Testis (tissue), 5 donors: ENCODE measurements around the gene TP53INP2. TPM values are rescaled to one million over a fixed set of nuclear protein-coding genes. Genes with fewer than 3 reads are reported as not detected.
A peak's percentile ranks its signal among the peaks of the same experiment; 100 is the strongest.
"Not testable (repeated sequence)": the region's sequence is repeated elsewhere in the genome, so short reads cannot be mapped to it uniquely, and the experiment has no call there.

Experiments
- DNase-seq: peaks from one replicate; pipeline ENCODE4 v3.0.0-alpha.2; 2019
- H3K27ac ChIP-seq, 2 donors: fragments of 200-600 bp; sonication (generic); one replicate each; pipeline ENCODE4 v1.5.1; 2019
- H3K27me3 ChIP-seq: fragments of 200-600 bp; sonication (generic); one replicate; pipeline ENCODE4 v1.5.1; 2019
- H3K36me3 ChIP-seq: fragments of 200-600 bp; sonication (generic); one replicate; pipeline ENCODE4 v1.5.1; 2017; ENCODE audit warnings: low read depth; ENCODE audit errors: missing control alignments
- H3K4me1 ChIP-seq: fragments of 200-600 bp; sonication (generic); one replicate; pipeline ENCODE4 v1.5.1; 2019
- H3K4me3 ChIP-seq, 2 donors: fragments of 200-600 bp; sonication (generic); one replicate each; pipeline ENCODE4 v1.5.1; 2017 to 2019
- H3K9me3 ChIP-seq: fragments of 200-600 bp; sonication (generic); one replicate; pipeline ENCODE4 v1.5.1; 2017
- POLR2A ChIP-seq: fragments of 450-650 bp; IDR thresholded peaks from one replicate; pipeline ENCODE4 v1.6.1; 2017; ENCODE audit warnings: antibody characterized with exemption, mild to moderate bottlenecking, moderate library complexity
- WGBS, 2 donors: methylation state at CpG; one replicate each; pipeline ENCODE4 v1.1.5; 2018; 5-methylcytosine and 5-hydroxymethylcytosine counted together
- intact Hi-C: fragments of 100-400 bp; cut with DNase I; formaldehyde crosslinking; loops from one replicate; pipeline ENCODE4 v1.15.1; 2023; ENCODE audit warnings: low total_unique reads
- long read RNA-seq, 2 donors: transcript quantifications; one replicate each; lab custom pipeline, GENCODE V29; 2026
- polyA plus RNA-seq: library from polyadenylated mRNA; stranded (reverse); fragments of 350-450 nt; fragmentation: Illumina TruSeq; extraction: RNeasy Lipid Tissue Mini Kit (QIAGEN cat#74804); gene quantifications from one replicate; pipeline ENCODE4 v1.2.3, GENCODE V29; 2014; ENCODE audit warnings: low read depth, low replicate concordance; ENCODE audit not compliant: insufficient read depth
- total RNA-seq, 2 donors: library from RNA; depleted of rRNA; stranded (reverse); fragments of >200 nt; gene quantifications; one replicate each; pipeline ENCODE4 v1.2.3, GENCODE V29; 2016
- TF ChIP-seq, protein P1 (sequence below), 3 experiments: fragments of 450-650 bp in 2 of 3; fragments of 200-600 bp in 1 of 3; sonication (generic) in 1 of 3; IDR thresholded peaks; one replicate each; pipeline ENCODE4 v1.5.1; 2016 to 2019; ENCODE audit warnings: antibody characterized with exemption in 3 of 3, mild to moderate bottlenecking in 2 of 3, moderate library complexity in 1 of 3

Gene TP53INP2
- total RNA-seq: 10 to 100 TPM; 35.3 to 59.9 TPM
- polyA plus RNA-seq: 39.9 TPM
- long read RNA-seq, donor 1, full-length matches to known transcripts: 6 of 6 reads
- long read RNA-seq, donor 1, partial matches to known transcripts: 0 of 6 reads
- long read RNA-seq, donor 1, other reads (novel, unspliced or antisense): 0 of 6 reads
- long read RNA-seq, donor 2, full-length matches to known transcripts: 4 of 23 reads
- long read RNA-seq, donor 2, partial matches to known transcripts: 19 of 23 reads
- long read RNA-seq, donor 2, other reads (novel, unspliced or antisense): 0 of 23 reads

GRCh38 chr20:34704177-34705007 lies at the start of gene TP53INP2:
TP53INP2 (plus strand) TSS chr20:34704344; CDS start chr20:34708740, 4,396 bp downstream.
- Histone ChIP-seq H3K27ac (peak within 1 kb of the TSS; percentile 90 to 100), H3K4me3 (peak within 1 kb of the TSS; percentile 77 to 97), H3K27me3 (no peaks in the 10 kb centered on the region), H3K36me3 (no peaks in the 10 kb centered on the region), H3K9me3 (no peaks in the 10 kb centered on the region), H3K4me1 (peaks cover 10% of the 10 kb centered on the region)
- WGBS, 2 donors: 1% methylated on average over 14 to 76 of the region's 82 CpGs
- intact Hi-C loops: no loop called here
- DNase-seq: peak; percentile 97
- TF ChIP-seq, protein P1, sequence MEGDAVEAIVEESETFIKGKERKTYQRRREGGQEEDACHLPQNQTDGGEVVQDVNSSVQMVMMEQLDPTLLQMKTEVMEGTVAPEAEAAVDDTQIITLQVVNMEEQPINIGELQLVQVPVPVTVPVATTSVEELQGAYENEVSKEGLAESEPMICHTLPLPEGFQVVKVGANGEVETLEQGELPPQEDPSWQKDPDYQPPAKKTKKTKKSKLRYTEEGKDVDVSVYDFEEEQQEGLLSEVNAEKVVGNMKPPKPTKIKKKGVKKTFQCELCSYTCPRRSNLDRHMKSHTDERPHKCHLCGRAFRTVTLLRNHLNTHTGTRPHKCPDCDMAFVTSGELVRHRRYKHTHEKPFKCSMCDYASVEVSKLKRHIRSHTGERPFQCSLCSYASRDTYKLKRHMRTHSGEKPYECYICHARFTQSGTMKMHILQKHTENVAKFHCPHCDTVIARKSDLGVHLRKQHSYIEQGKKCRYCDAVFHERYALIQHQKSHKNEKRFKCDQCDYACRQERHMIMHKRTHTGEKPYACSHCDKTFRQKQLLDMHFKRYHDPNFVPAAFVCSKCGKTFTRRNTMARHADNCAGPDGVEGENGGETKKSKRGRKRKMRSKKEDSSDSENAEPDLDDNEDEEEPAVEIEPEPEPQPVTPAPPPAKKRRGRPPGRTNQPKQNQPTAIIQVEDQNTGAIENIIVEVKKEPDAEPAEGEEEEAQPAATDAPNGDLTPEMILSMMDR (IDR thresholded peaks at IDR 0.05): peak in 1 of 3 experiments; percentile 11
- peak; percentile 30 for TF ChIP-seq POLR2A

DNA sequence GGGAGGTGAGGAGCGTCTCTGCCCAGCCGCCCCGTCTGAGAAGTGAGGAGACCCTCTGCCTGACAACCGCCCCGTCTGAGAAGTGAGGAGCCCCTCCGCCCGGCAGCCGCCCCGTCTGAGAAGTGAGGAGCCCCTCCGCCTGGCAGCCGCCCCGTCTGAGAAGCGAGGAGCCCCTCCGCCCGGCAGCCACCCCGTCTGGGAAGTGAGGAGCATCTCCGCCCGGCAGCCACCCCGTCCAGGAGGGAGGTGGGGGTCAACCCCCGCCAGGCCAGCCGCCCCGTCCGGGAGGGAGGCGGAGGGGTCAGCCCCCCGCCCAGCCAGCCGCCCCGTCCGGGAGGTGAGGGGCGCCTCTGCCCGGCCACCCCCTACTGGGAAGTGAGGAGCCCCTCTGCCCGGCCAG lies 45.5 kb upstream of the TP53INP2 start:
- H3K27ac ChIP-seq, H3K4me1 ChIP-seq, H3K36me3 ChIP-seq, H3K9me3 ChIP-seq, H3K27me3 ChIP-seq, H3K4me3 ChIP-seq, intact Hi-C loops, DNase-seq: not testable (repeated sequence)
- 100% methylated on average over 8 of the region's 31 CpGs; no CpG with 5 or more reads in 1 of the 2 donors for WGBS, 2 donors

DNA sequence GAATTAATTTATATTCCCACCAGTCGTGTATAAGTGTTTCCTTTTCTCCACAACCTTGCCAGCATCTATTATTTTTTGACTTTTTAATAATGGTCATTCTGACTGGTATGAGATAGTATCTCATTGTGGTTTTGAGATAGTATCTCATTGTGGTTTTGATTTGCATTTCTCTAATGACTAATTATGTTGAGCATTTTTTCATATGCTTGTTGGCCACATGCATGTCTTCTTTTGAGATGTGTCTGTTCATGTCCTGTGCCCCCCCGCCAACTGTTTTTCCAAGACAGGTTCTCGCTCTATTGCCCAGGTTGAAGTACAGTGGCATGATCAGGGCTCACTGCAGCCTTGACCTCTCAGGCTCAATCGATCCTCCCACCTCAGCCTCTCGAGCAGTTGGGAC lies 42.3 kb upstream of the TP53INP2 start:
- not testable (repeated sequence) for DNase-seq
- 84 to 91% methylated on average over 5 of the region's 5 CpGs for WGBS, 2 donors

DNA sequence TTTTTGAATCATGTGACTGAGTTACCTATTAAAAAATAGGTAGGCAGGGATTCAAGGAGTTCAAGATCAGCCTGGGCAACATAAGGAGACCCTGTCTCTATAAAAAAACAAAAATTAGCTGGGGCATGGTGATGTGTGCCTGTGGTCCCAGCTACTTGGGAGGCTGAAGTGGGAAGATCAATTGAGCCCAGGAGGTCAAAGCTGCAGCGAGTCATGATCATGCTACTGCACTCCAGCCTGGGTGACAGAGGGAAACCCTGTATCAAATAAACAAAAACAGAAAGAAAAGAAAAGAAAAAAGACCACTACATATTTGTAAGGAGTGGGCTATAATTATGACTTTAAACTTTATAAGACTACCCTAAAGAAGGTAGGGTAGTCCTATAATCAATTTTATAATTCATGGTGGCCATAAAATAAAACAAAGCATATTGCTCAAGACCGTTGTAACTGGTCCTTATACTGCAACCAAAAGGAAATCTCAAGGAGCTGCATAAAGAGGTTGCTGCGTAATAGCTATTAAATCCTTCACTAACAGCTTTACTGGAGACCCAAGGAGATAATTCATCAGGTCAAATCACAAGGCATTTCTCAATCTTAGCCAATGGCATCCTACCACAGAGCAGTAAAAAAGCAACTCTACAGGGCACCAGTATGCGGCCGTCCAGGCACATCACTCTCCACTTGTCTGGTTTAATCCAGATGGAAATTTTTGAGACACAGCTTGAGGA lies 40.8 kb upstream of the TP53INP2 start:
- TF ChIP-seq, protein P1 (IDR thresholded peaks at IDR 0.05): no peak
- no peak for TF ChIP-seq POLR2A
- no peak for DNase-seq
- Histone ChIP-seq H3K4me1 (no peaks in the 10 kb centered on the region), H3K27me3 (no peaks in the 10 kb centered on the region), H3K27ac (no peak overlapping the region), H3K36me3 (no peaks in the 10 kb centered on the region), H3K9me3 (no peaks in the 10 kb centered on the region), H3K4me3 (no peak overlapping the region)
- WGBS, 2 donors: 89 to 91% methylated on average over 5 of the region's 5 CpGs
- intact Hi-C loops: no loop called here

More for the DNA sequence above, 42.3 kb upstream of the TP53INP2 start:
- intact Hi-C loops, H3K27me3 ChIP-seq, H3K36me3 ChIP-seq, H3K9me3 ChIP-seq, H3K4me3 ChIP-seq, H3K4me1 ChIP-seq, H3K27ac ChIP-seq: not testable (repeated sequence)

DNA sequence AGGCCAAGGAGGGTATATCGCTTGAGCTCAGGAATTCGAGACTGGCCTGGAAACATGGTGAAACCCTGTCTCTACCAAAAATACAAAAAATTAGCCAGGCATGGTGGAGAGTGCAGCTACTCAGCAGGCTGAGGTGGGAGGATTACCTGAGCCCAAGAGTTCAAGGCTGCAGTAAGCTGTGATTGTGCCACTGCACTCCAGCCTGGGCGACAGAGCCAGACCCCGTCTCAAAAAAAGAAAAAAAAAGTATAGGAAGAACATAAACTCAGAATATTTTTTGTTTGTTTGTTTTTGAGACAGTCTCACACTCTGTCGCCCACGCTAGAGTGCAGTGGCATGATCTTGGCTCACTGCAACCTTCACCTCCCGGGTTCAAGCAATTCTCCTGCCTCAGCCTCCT lies 39.4 kb upstream of the TP53INP2 start:
- H3K4me1 ChIP-seq, H3K4me3 ChIP-seq, intact Hi-C loops, H3K9me3 ChIP-seq, H3K27ac ChIP-seq, DNase-seq, H3K27me3 ChIP-seq, H3K36me3 ChIP-seq: not testable (repeated sequence)
- WGBS, 2 donors: 94 to 95% methylated on average over 7 of the region's 7 CpGs

- Histone ChIP-seq H3K9me3 (no peaks in the 10 kb centered on the region), H3K36me3 (no peaks in the 10 kb centered on the region), H3K27me3 (no peaks in the 10 kb centered on the region), H3K27ac (no peak overlapping the region), H3K4me3 (no peak overlapping the region), H3K4me1 (no peaks in the 10 kb centered on the region)
- DNase-seq: no peak
- TF ChIP-seq, protein P1 (IDR thresholded peaks at IDR 0.05): no peak
- no peak for TF ChIP-seq POLR2A
- WGBS, 2 donors: 86 to 96% methylated on average over 1 of the region's 1 CpG
- intact Hi-C loops: no loop called here
Measured at GRCh38 chr20:34669094-34669493, 35.0 kb upstream of the TP53INP2 start.
